Measurements from ENCODE around the gene BACE1. TPM values are rescaled to one million over a fixed set of nuclear protein-coding genes. Genes with fewer than 3 reads are reported as not detected.
A peak's percentile ranks its signal among the peaks of the same experiment; 100 is the strongest.

The BACE1 gene
- total and polyA plus RNA-seq, 2 of the 13 experiments (the other 11 are each of a cell fraction or from before 2014, with no cell fraction given), result 7.5 to 17.9 TPM

- TF ChIP-seq SAP130 (CRISPR knock-in tag; IDR thresholded peaks at IDR 0.05; ENCODE audit: low read depth) (peak; percentile 52; the same call in 1 of the 2 replicates), PRMT3 (CRISPR knock-in tag; IDR thresholded peaks at IDR 0.05; ENCODE audit: borderline replicate concordance, low read depth) (no peak), MIER3 (CRISPR knock-in tag; IDR thresholded peaks at IDR 0.05; ENCODE audit: borderline replicate concordance) (no peak), ZNF841 (CRISPR knock-in tag; IDR thresholded peaks at IDR 0.05; ENCODE audit: borderline replicate concordance) (no peak), ZNF652 (CRISPR knock-in tag; IDR thresholded peaks at IDR 0.05; ENCODE audit: borderline replicate concordance, low read depth) (peak; percentile 25; the same call in 1 of the 2 replicates), ZNF484 (CRISPR knock-in tag; IDR thresholded peaks at IDR 0.05; ENCODE audit: borderline replicate concordance, low read depth) (no peak), EZH2 (conservative IDR thresholded peaks at IDR 0.05; ENCODE audit: low read depth, low read length) (no peak), ZNF644 (CRISPR knock-in tag; IDR thresholded peaks at IDR 0.05; ENCODE audit: low read depth) (no peak), ZNF619 (CRISPR knock-in tag; IDR thresholded peaks at IDR 0.05) (no peak), MAX (IDR thresholded peaks at IDR 0.05) (no peak; the same call in 1 of the 2 replicates), MXD4 (CRISPR knock-in tag; IDR thresholded peaks at IDR 0.05) (no peak), RBM22 (optimal IDR thresholded peaks at IDR 0.05; ENCODE audit: low read length) (no peak), MXD3 (CRISPR knock-in tag; IDR thresholded peaks at IDR 0.05) (peak; percentile 22; the same call in 1 of the 2 replicates), FOXO4 (CRISPR knock-in tag; conservative IDR thresholded peaks at IDR 0.05) (no peak), SMARCC2 (IDR thresholded peaks at IDR 0.05) (no peak), GATAD1 (CRISPR knock-in tag; IDR thresholded peaks at IDR 0.05) (no peak; the same call in 1 of the 2 replicates), SSRP1 (CRISPR knock-in tag; IDR thresholded peaks at IDR 0.05) (no peak), FOXA1 (IDR thresholded peaks at IDR 0.05) (no peak), FOXA1 (CRISPR knock-in tag; IDR thresholded peaks at IDR 0.05) (no peak; the same call in 1 of the 2 replicates), RBAK (CRISPR knock-in tag; IDR thresholded peaks at IDR 0.05) (no peak), ZNF24 (IDR thresholded peaks at IDR 0.05) (no peak), KAT7 (CRISPR knock-in tag; IDR thresholded peaks at IDR 0.05; ENCODE audit: borderline replicate concordance) (no peak; the same call in 1 of the 2 replicates), ZNF138 (CRISPR knock-in tag; IDR thresholded peaks at IDR 0.05; ENCODE audit: low read depth) (no peak), MIER2 (CRISPR knock-in tag; IDR thresholded peaks at IDR 0.05) (no peak), SIX4 (CRISPR knock-in tag; IDR thresholded peaks at IDR 0.05) (0 out of 2 replicates have a peak, but pooled peaks have one; percentile 24)
- TF ChIP-seq, protein P1, sequence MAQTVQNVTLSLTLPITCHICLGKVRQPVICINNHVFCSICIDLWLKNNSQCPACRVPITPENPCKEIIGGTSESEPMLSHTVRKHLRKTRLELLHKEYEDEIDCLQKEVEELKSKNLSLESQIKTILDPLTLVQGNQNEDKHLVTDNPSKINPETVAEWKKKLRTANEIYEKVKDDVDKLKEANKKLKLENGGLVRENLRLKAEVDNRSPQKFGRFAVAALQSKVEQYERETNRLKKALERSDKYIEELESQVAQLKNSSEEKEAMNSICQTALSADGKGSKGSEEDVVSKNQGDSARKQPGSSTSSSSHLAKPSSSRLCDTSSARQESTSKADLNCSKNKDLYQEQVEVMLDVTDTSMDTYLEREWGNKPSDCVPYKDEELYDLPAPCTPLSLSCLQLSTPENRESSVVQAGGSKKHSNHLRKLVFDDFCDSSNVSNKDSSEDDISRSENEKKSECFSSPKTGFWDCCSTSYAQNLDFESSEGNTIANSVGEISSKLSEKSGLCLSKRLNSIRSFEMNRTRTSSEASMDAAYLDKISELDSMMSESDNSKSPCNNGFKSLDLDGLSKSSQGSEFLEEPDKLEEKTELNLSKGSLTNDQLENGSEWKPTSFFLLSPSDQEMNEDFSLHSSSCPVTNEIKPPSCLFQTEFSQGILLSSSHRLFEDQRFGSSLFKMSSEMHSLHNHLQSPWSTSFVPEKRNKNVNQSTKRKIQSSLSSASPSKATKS (CRISPR knock-in tag; IDR thresholded peaks at IDR 0.05), result no peak
- TF ChIP-seq, protein P2, sequence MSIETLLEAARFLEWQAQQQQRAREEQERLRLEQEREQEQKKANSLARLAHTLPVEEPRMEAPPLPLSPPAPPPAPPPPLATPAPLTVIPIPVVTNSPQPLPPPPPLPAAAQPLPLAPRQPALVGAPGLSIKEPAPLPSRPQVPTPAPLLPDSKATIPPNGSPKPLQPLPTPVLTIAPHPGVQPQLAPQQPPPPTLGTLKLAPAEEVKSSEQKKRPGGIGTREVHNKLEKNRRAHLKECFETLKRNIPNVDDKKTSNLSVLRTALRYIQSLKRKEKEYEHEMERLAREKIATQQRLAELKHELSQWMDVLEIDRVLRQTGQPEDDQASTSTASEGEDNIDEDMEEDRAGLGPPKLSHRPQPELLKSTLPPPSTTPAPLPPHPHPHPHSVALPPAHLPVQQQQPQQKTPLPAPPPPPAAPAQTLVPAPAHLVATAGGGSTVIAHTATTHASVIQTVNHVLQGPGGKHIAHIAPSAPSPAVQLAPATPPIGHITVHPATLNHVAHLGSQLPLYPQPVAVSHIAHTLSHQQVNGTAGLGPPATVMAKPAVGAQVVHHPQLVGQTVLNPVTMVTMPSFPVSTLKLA (IDR thresholded peaks at IDR 0.05), result no peak
Observed at GRCh38 chr11:117299351-117300282, 16.4 kb downstream of the BACE1 start (continued).
